NCI-H524 (cell line): ENCODE measurements around the gene SPATA20.

Experiments
- DNase-seq, 2 experiments: peaks; one replicate each; lab custom pipeline; 2025; lab: John Stamatoyannopoulos, UW

The SPATA20 gene

DNA sequence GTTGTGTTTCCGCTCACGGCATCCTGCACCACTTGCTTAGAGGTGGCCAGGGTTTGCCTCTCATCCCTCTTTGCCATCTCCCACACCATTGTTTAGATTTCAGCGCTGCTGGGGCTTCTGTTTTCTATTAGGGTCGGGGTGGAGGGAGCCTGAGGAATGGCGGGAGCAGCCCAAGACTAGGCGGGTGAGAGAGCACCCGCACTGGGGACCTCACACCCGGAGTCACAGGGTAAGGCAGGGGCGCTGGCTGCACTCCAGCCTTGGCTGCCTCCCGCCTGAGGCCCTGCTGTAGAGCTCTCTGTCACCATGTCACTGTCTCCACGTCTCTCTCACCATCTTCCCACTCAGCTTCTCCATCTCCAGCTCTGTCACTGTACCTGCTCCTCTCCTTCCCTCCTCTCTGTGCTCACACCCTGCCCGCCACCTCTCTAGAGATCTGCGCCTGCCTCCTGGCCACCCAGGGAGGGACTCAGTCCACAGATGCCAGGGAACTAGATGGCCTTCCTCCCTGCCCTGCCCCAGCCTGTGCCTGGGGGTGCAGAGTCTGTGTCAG lies 54.9 kb downstream of the SPATA20 start:
- no peak for DNase-seq

DNA sequence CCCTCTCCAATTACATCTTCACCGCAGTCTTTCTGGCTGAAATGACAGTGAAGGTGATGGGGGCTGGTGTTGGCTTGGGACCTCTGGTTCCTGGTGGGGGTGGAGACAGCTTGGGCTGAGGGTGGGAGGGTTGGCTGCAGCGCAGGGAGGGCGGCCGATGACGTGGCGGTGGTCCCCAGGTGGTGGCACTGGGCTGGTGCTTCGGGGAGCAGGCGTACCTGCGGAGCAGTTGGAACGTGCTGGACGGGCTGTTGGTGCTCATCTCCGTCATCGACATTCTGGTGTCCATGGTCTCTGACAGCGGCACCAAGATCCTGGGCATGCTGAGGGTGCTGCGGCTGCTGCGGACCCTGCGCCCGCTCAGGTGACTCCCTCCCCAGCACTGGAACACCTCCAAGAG lies 55.9 kb downstream of the SPATA20 start:
- DNase-seq = no peak

GRCh38 chr17:50603340-50603739 lies 56.4 kb downstream of the SPATA20 start:
- peak; percentile 17 to 48 for DNase-seq

GRCh38 chr17:50604513-50604912 lies 57.5 kb downstream of the SPATA20 start:
- DNase-seq = peak; percentile 88 to 95

- DNase-seq = no peak
These were observed 58.5 kb downstream of the SPATA20 start for GRCh38 chr17:50605429-50605828.
